IPS-18c (cell line): Measurements from ENCODE around the gene BNIP3.

Source experiments
- H3K4me3 ChIP-seq: 2 replicates; pipeline ENCODE4 v1.7.0; 2013; ENCODE audit warnings: low read depth, mild to moderate bottlenecking, low read length, moderate library complexity; ENCODE audit not compliant: insufficient read depth
- H3K9me3 ChIP-seq: one replicate; pipeline ENCODE4 v1.6.1; 2013; ENCODE audit warnings: mild to moderate bottlenecking, low read length, moderate library complexity; ENCODE audit not compliant: control insufficient read depth, insufficient read depth

The BNIP3 gene

DNA sequence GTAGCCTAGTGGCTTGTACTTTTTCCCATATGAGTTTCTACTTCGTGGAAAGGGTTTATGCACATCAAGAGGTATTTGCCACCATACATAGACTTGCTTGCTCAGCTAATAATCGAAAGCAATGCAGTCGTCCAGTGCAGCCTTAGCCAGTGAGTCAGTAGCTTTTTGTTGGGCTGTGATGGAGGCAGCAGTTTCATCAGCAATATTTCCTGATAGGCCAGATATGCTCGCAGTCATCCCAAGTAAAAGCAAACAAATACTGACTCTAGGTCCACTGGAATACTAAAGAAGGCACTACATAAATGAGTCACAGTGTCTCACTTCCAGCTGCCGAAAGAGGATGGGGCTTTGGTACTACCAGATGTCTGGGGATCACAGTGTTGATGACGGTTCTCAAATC, 2.1 kb upstream of the BNIP3 start:
- H3K4me3 ChIP-seq: no peak overlapping the region

DNA sequence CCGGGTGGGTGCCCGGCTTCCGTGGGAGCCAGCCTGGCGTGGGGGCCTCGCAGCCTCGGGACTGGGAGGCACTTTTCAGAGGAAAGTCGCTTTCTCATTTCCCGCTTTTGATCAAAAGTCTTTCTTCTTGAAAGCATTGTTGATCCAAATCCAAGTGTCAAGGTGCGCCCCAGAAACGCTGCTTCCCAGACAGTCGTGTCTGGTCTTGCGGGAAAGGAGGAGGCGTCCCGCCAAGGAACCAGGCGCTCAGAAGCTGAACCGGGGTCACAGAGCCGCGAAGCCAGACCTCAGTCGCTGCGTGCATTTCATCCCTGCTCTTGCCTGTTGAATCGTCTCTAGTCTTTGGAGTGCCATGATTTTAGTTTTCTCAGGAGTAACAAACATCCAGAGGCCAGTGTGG, 1.1 kb upstream of the BNIP3 start:
- H3K9me3 ChIP-seq: no peaks in the 10 kb centered on the region
- peak overlapping the region; percentile 56 for H3K4me3 ChIP-seq

More for the DNA sequence above, 2.1 kb upstream of the BNIP3 start:
- no peaks in the 10 kb centered on the region for H3K9me3 ChIP-seq

DNA sequence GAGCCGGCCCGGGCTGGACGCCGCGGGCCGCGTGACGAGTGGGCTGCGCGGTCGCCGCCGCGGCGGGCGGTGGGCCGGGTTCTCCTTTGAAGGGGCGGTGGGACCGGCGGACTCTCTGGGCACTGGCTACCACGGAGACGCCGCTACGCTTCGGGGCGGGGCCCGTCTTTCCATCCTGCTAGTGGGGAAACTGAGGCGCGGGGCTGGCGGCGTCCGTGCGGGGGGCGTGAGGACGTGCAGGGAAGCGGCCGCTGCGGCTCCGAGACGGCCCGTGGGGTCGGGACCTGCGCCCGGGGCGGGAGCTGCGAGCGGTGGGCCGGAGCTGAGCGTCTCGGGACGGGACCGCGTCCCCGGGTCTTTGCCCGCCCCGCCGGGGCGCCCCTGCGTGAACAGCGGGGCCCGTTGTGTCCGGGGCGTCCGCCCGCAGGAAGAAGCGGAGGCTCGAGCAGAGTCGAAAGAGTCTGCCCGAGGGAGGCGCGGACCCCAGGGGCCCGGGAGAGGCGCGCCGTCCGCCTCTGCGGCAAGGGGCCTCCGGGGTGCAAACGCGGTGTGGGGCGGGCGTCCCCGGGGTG, 548 bp upstream of the BNIP3 start:
- Histone ChIP-seq H3K9me3 (no peaks in the 10 kb centered on the region), H3K4me3 (peak overlapping the region; percentile 56)

DNA sequence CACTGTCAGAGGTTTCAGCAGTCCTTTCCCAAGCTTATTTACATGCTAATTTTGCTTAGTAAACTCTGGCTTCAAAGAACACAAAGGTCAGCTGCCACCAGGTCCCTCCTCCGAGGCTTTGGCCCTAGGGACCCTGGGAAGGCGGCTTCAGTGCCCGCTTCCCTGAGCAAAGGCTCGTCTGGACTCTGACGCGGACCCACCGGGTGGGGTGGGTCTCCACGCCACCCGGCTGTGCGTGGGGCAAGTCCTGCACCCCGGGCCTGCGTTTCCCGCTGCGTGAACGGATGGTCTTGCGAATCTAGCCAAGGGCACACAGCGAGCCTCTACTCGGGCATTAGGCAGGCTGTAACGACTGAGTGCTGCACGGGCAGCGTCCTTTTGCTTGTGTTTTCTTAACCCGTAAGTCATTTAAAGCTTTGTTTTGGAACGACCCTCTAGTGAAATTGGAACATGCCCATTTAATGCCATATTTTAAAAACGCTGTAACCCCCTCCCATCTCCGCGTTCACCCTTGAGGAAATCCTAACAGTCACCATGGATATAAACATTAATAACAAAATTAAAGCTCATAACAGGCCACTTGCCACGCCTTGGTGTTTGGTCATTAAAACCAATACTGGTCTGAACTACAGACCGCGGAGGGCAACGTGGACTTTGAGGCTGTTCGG, 828 bp downstream of the BNIP3 start:
- Histone ChIP-seq H3K9me3 (no peaks in the 10 kb centered on the region), H3K4me3 (peak overlapping the region; percentile 74)

DNA sequence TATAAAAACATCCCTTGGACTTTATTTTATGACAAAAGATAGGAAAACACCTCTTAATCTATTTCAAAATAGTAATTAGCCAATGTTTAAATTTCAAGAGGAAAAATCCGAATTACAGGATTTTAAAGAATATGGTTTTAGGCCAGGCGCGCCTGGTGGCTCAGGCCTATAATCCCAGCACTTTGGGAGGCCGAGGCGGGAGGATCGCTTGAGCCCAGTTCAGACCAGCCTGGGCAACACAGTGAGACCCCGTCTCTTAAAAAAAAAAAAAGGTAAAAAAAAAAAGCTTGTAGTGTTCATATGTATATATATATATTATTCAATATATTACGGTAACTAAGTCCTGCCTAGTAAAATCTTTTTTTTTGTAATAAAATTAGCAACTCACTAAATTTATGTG, 1.4 kb downstream of the BNIP3 start:
- H3K4me3 ChIP-seq: no peak overlapping the region; the same call in 1 of the 2 replicates
- no peaks in the 10 kb centered on the region for H3K9me3 ChIP-seq

DNA sequence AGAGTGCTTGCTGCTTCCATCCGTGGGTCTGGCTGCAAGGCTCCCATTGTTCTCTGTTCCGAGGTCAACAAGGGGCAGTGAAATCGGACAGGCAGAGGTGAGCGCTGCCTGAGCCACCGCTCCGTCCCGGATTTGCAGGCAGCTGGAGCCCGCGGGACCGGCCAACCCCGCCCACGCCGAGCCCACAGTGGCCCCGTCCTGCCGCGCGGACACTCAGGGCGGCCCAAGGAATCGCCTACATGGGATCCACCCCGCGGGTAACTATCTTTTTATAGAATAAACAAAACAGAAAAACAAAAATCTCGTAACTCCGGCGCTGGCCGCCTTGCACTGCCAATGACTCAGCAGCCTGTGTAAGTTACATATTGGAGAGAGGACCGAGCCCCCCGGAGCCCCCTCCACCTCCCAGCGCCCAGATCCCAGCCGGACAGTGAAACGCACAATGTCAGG, 1.9 kb downstream of the BNIP3 start:
- Histone ChIP-seq H3K9me3 (no peaks in the 10 kb centered on the region), H3K4me3 (peak overlapping the region; percentile 12; the same call in 1 of the 2 replicates)

DNA sequence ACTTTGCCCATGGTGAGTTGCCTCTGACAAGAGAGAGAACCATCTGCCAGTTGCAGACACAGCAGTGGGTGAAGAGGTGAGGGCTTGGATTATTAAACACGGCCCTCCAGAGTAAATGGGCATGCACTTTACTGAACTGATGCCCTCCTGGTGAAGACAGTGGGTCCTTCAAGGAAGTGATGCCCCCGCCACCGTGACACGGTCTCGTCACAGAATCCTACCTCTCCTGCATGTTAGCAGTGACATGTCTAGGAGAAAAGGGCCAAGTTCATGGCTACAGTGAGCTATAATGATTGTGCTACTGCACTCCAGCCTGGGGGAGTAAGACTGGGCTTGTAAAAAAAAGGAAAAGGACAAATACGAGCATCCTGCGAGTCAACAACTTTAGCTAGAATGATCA, 2.4 kb downstream of the BNIP3 start:
- H3K9me3 ChIP-seq: no peaks in the 10 kb centered on the region
- no peak overlapping the region for H3K4me3 ChIP-seq

DNA sequence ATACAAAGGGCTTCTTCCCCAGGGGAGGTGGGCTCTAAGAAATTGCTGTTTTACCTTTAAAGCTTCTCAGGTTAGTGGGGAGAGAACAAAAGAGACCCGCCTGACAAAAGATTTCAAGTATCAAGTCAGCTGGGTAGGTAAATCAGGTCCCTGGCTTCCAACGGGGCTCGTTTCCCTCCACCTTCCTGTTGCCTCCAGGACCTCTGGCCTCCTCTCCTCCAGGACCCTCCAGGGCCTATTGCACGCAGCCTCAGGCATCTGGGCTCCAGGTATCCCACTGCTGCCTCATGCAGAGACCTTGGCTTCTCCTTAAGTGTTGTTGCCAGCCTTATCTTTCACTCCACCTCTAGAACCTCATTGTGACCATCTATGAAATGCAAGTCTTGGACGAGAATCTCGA, 2.9 kb downstream of the BNIP3 start:
- Histone ChIP-seq H3K9me3 (no peaks in the 10 kb centered on the region), H3K4me3 (no peak overlapping the region)

DNA sequence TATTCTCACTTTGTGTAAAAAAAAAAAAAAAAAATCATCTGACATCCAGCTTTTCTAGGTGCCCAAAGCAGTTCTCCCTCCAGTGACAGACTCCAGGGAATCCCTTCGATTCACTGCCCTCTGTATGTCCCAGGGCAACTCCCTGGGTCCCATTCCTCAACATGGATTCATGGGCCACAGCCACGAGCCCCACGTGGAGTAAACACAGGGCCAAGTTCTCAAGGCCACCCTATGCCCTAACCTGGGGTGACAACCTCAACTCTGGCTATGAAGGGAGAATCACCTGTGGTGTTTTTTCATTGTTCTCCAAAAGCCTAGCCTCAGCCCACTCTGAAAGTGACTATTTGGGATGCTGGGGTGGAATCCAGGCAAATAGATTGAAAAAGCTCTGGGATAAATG, 3.4 kb downstream of the BNIP3 start:
- Histone ChIP-seq H3K9me3 (no peaks in the 10 kb centered on the region), H3K4me3 (no peak overlapping the region)

DNA sequence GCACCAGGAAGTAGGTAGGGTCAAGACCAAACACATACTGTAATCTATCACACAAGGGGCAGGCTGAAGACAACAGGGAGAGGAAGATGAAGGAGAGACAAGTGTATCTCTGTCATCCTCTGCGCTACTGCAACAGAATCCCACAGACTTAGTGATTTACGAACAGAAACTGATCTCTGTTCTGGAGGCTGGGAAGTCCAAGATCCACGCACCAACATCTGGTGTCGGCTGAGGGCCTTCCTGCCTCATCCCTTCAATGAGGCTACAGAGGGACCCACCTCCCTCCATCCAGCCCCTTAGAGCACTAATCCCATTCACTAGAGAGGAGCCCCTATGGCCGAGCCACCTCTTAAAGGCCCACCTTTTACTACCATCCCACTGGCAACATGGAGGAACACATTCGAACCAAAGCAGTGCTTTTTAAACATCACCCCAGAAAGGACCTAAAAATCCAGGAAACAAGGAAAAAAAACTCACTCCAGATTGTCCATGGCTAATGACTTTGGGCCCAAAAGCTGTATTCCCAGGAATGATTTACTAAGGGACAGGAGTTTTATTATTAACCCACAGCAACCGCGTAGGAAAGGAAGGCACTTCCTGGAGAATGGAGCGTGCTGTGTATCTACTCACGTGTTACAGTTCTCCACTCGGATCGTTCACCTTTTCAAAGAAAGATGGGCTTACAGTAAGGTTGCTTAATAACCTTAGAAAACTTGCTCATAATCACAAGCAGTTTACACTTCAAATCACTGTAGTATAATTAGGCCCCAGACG, 4.2 kb downstream of the BNIP3 start:
- Histone ChIP-seq H3K9me3 (no peaks in the 10 kb centered on the region), H3K4me3 (no peak overlapping the region; the same call in 1 of the 2 replicates)

DNA sequence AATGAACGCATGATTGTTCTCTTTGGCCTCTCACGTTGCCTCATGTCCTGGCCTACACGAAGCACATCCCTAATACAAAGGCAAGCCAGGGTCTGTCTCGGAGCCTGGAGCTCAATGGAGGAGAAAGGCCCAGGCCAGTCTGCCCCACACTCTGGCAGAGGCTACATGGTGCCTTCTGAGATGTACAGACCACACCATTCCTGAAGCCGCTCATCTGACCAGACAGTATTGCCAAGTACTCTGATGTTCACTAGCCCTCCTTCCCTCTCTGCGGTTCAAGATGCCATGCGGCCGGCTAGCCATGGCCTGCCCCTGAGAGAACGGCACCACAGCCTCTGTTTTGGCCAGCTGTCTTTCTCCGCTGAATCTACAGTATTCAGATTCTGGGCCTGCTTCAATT, 5.9 kb downstream of the BNIP3 start:
- H3K9me3 ChIP-seq: no peaks in the 10 kb centered on the region
- H3K4me3 ChIP-seq: no peak overlapping the region

DNA sequence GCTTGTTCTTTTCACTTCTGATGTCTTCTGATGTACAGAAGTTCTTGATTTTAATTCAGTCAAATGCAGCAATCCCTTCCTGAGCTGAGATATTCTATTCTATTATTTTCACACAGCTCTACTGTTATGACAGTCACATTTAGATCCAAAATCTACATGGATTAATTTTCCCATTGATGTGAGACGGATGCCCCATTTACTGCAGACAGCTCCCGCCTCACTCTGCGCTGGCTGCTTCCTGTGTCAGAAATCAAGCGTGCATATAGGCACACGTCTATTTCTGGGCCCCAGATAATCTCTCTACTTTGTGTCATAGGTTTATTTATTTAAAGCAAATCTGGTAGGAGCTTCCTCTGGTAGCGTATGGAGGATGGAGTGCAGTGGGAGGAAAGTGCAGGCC, 6.7 kb downstream of the BNIP3 start:
- no peak overlapping the region for H3K4me3 ChIP-seq
- H3K9me3 ChIP-seq: no peaks in the 10 kb centered on the region

DNA sequence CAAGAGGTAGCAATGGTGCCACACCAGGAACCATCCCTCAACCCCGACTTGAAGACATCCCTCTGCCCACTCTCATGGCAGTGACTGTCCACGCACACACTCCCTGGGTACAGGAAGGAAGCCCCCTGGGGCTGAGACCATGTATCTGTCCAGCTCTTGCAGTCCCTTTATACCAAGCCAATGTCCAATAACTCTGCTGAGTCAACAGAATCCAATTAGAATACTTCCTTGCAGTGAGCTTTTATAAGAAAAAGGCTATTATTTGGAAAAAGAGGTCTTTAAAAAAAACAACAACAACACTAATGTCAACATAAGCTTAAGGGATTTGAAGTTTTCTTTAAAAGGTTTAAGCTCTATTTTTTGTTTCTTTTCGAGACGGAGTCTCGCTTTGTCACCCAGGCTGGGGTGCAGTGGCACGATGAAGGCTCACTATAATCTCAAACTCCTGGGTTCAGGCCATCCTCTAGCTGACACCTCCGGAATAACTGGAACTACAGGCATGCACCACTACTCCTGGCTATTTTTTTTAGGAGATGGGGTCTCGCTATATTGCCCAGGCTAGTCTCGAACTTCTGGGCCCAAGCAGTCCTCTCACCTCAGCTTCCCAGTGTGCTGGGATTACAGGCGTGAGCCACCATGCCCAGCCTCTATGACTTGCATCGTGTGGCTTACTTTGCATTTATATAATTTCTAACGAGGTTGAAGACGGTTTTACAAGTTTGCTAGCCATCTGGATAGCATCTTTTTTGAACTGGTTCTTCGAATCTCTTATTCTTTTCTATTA, 7.5 kb downstream of the BNIP3 start:
- Histone ChIP-seq H3K4me3 (no peak overlapping the region), H3K9me3 (no peaks in the 10 kb centered on the region)

DNA sequence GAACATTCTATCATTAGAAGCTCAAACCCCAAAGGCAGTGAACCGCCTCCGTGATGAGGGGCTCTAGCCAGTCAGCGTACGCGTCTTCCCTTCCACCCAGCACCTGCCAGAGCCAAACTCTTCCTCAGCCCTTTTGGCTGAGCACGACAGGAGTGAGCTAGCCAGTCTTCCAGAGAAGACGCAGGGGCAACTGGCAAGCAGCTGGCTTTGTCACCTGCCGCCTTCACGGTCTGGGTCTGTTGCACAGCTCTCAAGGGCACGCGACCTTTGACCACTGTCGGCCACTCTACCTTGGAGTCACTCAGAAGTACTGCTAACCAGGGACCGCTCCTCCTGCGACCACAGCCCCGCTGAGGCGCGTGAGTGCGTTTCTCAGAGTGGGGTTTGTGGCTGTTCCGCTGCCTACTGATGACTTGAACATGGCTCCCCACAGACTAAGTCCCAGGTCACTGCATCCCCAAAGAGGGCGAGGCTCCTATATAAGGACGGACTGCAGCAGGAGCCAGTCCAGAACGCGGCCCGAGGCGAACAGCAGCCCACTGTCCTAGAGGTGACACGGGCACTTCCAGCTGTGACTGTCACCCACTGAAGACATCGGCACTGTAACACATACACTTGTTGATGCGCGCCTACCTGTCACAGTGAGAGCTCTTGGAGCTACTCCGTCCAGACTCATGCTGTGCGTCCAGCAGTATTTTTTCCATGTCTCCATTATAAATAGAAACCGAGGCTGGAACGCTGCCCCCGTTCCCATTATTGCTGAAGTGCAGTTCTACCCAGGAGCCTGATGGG, 8.4 kb downstream of the BNIP3 start:
- H3K4me3 ChIP-seq: no peak overlapping the region

DNA sequence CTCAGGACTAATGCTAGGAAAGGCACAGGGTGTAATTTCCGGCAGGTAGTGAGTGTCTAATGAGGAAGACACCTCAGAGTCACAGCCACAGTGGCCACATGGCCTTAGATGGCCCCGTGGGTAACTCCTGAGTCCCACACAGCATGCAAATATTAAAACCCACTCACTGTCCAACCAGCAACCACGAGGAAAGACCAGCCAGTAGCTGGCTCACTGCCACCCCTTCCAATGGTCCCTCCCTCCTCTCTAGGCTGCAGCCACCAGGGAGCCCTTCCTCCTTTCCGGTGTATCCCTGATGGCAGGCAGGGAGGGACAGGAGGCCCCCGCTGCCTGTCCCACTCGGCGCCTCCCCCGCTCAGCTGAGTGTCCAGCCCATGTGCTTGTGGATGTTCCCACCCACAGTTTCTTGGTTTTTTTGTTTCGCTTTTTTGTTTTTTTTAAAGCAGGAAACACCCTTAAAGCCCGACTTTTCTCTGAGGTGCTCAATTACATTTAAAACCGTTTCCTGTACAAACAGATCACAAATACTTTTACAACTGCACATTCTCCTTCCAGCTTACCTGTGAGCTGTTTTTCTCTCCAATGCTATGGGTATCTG, 9.2 kb downstream of the BNIP3 start:
- Histone ChIP-seq H3K4me3 (no peak overlapping the region), H3K9me3 (no peaks in the 10 kb centered on the region)

More for the DNA sequence above, 8.4 kb downstream of the BNIP3 start:
- no peaks in the 10 kb centered on the region for H3K9me3 ChIP-seq

DNA sequence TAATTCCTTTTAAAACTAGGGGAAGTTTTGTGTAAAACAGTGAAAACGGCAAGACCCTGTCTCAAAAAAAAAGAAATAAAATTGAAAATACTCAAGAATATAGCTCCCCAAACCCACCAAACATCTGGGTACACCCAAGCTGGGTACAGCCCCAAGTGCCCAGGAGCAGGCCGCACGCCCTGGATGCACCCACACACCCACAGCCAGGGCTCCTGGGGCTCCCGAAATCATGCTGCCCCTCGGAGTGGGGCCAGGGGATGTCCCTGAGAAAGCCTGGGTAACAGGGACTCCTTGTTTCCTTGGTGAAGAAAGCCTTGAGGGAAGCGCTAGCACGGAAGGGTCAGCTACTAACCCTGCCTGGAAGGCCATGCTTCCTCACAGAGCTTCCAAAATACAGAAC, 10.1 kb downstream of the BNIP3 start:
- Histone ChIP-seq H3K4me3 (no peak overlapping the region), H3K9me3 (no peaks in the 10 kb centered on the region)
